GM23338 (cell line): ENCODE data around the gene ABCA1. TPM values are rescaled to one million over a fixed set of nuclear protein-coding genes. Genes with fewer than 3 reads are reported as not detected.

Experiments
- ATAC-seq: fragments of 200-7000 bp; cut with Tn5 transposase; 3 replicates; pipeline ENCODE4 v1.9.1; 2020
- DNase-seq: peaks from one replicate; pipeline ENCODE4 v3.0.0-alpha.2; 2015; ENCODE audit warnings: low spot score
- H2AFZ ChIP-seq: fragments of 200-600 bp; sonication (generic); 2 replicates; pipeline ENCODE4 v1.8.0; 2016; ENCODE audit warnings: antibody characterized with exemption, mild to moderate bottlenecking, moderate library complexity
- H3F3A ChIP-seq: fragments of 200-600 bp; sonication (generic); replicated peaks from 2 replicates; pipeline ENCODE4 v1.8.0; 2017; ENCODE audit warnings: antibody characterized with exemption, mixed run types, low read depth
- H3K27ac ChIP-seq: fragments of 200-600 bp; sonication (generic); 2 replicates; pipeline ENCODE4 v1.6.1; 2016; ENCODE audit warnings: low read depth
- H3K27me3 ChIP-seq: fragments of 200-600 bp; sonication (generic); 2 replicates; pipeline ENCODE4 v1.8.0; 2016; ENCODE audit warnings: mild to moderate bottlenecking, mixed run types, moderate library complexity; ENCODE audit not compliant: insufficient read depth
- H3K36me3 ChIP-seq: fragments of 200-600 bp; sonication (generic); 2 replicates; pipeline ENCODE4 v1.8.0; 2016; ENCODE audit warnings: mild to moderate bottlenecking; ENCODE audit not compliant: insufficient read depth
- H3K4me1 ChIP-seq: fragments of 200-600 bp; sonication (generic); 2 replicates; pipeline ENCODE4 v1.8.0; 2016; ENCODE audit warnings: mild to moderate bottlenecking, moderate library complexity; ENCODE audit not compliant: insufficient read depth
- H3K4me2 ChIP-seq: fragments of 200-600 bp; sonication (generic); 2 replicates; pipeline ENCODE4 v1.7.1; 2017; ENCODE audit warnings: mixed run types
- H3K4me3 ChIP-seq: fragments of 200-600 bp; sonication (generic); 2 replicates; pipeline ENCODE4 v1.6.1; 2016; ENCODE audit warnings: mixed run types
- H3K79me2 ChIP-seq: fragments of 200-600 bp; sonication (generic); replicated peaks from 2 replicates; pipeline ENCODE4 v1.8.0; 2017; ENCODE audit warnings: mild to moderate bottlenecking; ENCODE audit not compliant: insufficient read depth
- H3K9me2 ChIP-seq: fragments of 200-600 bp; sonication (generic); 2 replicates; pipeline ENCODE4 v1.8.0; 2017; ENCODE audit not compliant: insufficient read depth
- H4K20me1 ChIP-seq: fragments of 200-600 bp; sonication (generic); replicated peaks from 2 replicates; pipeline ENCODE4 v1.8.0; 2017; ENCODE audit warnings: mild to moderate bottlenecking; ENCODE audit not compliant: insufficient read depth
- H3K27ac Mint-ChIP-seq: 2 replicates; pipeline ENCODE4 v1.8.0; 2020; ENCODE audit warnings: inconsistent platforms, mild to moderate bottlenecking, moderate library complexity, mixed read lengths
- H3K27me3 Mint-ChIP-seq: 3 replicates; pipeline ENCODE4 v1.8.0; 2022; ENCODE audit warnings: low read depth, mild to moderate bottlenecking, moderate library complexity, mixed read lengths, inconsistent platforms; ENCODE audit not compliant: insufficient read depth, poor library complexity
- H3K36me3 Mint-ChIP-seq: 3 replicates; pipeline ENCODE4 v1.8.0; 2021; ENCODE audit warnings: low read depth, mild to moderate bottlenecking, inconsistent platforms, moderate library complexity, mixed read lengths
- H3K4me1 Mint-ChIP-seq: 3 replicates; pipeline ENCODE4 v1.8.0; 2020; ENCODE audit warnings: mild to moderate bottlenecking, inconsistent platforms, mixed read lengths
- H3K4me3 Mint-ChIP-seq: 3 replicates; pipeline ENCODE4 v1.8.0; 2021; ENCODE audit warnings: moderate library complexity, mild to moderate bottlenecking, inconsistent platforms, mixed read lengths
- H3K9me3 Mint-ChIP-seq: 3 replicates; pipeline ENCODE4 v1.8.0; 2020; ENCODE audit warnings: moderate library complexity, mild to moderate bottlenecking, inconsistent platforms, mixed read lengths
- EZH2 ChIP-seq: fragments of 200-600 bp; sonication (generic); IDR thresholded peaks from one replicate; pipeline ENCODE4 v1.8.0; 2017; ENCODE audit warnings: antibody characterized with exemption, mild to moderate bottlenecking, low read depth; ENCODE audit not compliant: unreplicated experiment
- EZH2phosphoT487 ChIP-seq: fragments of 200-600 bp; sonication (generic); IDR thresholded peaks from one replicate; pipeline ENCODE4 v1.8.1; 2018; ENCODE audit warnings: antibody characterized with exemption; ENCODE audit not compliant: unreplicated experiment
- JUNB ChIP-seq: IDR thresholded peaks from one replicate; pipeline ENCODE4 v1.6.1; 2016; ENCODE audit warnings: antibody characterized with exemption; ENCODE audit not compliant: unreplicated experiment
- NANOG ChIP-seq: IDR thresholded peaks from 2 replicates; pipeline ENCODE4 v1.6.1; 2016; ENCODE audit warnings: antibody characterized with exemption, borderline replicate concordance
- POLR2AphosphoS5 ChIP-seq: IDR thresholded peaks from 2 replicates; pipeline ENCODE4 v1.6.1; 2016; ENCODE audit warnings: antibody characterized with exemption, low read depth
- STAT1 ChIP-seq: IDR thresholded peaks from one replicate; pipeline ENCODE4 v1.6.1; 2016; ENCODE audit warnings: antibody characterized with exemption; ENCODE audit not compliant: unreplicated experiment
- ZNF331 ChIP-seq: fragments of 250-450 bp; sonication (Bioruptor Pico); IDR thresholded peaks from 2 replicates; pipeline ENCODE4 v1.5.0; 2020; ENCODE audit warnings: low read depth, mild to moderate bottlenecking, moderate library complexity
- polyA plus RNA-seq: library from polyadenylated mRNA; unstranded; fragments of >200 nt; fragmentation: Nextera tagmentation; extraction: Ambion mirVana; gene quantifications from 2 replicates; pipeline ENCODE4 v1.2.1, GENCODE V29; 2016
- total RNA-seq: library from RNA; depleted of rRNA; stranded (reverse); fragments of >200 nt; shearing (Covaris generic); gene quantifications from 2 replicates; pipeline ENCODE4 v1.2.3, GENCODE V29; 2014
- TF ChIP-seq, protein P1 (sequence below): fragments of 250-450 bp; sonication (Bioruptor Pico); IDR thresholded peaks from 2 replicates; pipeline ENCODE4 v1.5.0; 2020; ENCODE audit warnings: mild to moderate bottlenecking, moderate library complexity
- TF ChIP-seq, protein P2 (sequence below): IDR thresholded peaks from 2 replicates; pipeline ENCODE4 v1.6.1; 2016; ENCODE audit warnings: antibody characterized with exemption
- TF ChIP-seq, protein P3 (sequence below): IDR thresholded peaks from one replicate; pipeline ENCODE4 v1.6.1; 2018; ENCODE audit warnings: antibody characterized with exemption; ENCODE audit not compliant: unreplicated experiment

ABCA1 gene
- total and polyA plus RNA-seq, 2 experiments from 2014 or later, result 1.4 to 2.8 TPM

DNA sequence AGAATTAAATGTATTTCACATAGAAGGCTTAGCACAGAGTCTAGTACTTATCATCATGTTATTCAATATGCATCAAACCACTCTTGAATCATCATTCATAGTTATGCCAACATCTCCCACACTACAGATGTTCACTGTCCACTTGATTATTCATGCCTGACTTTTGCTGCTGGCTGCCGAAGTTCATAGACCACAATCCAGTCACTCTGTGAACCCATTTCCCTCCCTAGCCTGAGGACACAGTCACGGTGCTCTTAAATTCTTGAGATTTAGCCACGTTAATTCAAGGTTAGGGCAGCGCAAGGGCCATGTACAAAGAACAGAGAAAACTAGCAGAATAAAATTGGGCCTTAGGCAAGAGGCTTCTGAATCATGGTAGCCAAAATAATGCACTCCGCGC, 32.4 kb downstream of the ABCA1 start:
- peaks cover 3% of the 10 kb centered on the region for H3K27me3 Mint-ChIP-seq
- no peak overlapping the region for H2AFZ ChIP-seq

More for the DNA sequence above, 32.4 kb downstream of the ABCA1 start:
- H3K36me3 Mint-ChIP-seq, result 0 out of 3 replicates have a peak, but pooled peaks cover 3% of the 10 kb centered on the region
- H3F3A ChIP-seq, result no peaks in the 10 kb centered on the region
- no peak for ATAC-seq
- H3K27ac ChIP-seq, result no peak overlapping the region
- no peaks in the 10 kb centered on the region; the same call in 1 of the 2 replicates for H3K79me2 ChIP-seq
- H3K36me3 ChIP-seq, result no peaks in the 10 kb centered on the region
- TF ChIP-seq, protein P1, sequence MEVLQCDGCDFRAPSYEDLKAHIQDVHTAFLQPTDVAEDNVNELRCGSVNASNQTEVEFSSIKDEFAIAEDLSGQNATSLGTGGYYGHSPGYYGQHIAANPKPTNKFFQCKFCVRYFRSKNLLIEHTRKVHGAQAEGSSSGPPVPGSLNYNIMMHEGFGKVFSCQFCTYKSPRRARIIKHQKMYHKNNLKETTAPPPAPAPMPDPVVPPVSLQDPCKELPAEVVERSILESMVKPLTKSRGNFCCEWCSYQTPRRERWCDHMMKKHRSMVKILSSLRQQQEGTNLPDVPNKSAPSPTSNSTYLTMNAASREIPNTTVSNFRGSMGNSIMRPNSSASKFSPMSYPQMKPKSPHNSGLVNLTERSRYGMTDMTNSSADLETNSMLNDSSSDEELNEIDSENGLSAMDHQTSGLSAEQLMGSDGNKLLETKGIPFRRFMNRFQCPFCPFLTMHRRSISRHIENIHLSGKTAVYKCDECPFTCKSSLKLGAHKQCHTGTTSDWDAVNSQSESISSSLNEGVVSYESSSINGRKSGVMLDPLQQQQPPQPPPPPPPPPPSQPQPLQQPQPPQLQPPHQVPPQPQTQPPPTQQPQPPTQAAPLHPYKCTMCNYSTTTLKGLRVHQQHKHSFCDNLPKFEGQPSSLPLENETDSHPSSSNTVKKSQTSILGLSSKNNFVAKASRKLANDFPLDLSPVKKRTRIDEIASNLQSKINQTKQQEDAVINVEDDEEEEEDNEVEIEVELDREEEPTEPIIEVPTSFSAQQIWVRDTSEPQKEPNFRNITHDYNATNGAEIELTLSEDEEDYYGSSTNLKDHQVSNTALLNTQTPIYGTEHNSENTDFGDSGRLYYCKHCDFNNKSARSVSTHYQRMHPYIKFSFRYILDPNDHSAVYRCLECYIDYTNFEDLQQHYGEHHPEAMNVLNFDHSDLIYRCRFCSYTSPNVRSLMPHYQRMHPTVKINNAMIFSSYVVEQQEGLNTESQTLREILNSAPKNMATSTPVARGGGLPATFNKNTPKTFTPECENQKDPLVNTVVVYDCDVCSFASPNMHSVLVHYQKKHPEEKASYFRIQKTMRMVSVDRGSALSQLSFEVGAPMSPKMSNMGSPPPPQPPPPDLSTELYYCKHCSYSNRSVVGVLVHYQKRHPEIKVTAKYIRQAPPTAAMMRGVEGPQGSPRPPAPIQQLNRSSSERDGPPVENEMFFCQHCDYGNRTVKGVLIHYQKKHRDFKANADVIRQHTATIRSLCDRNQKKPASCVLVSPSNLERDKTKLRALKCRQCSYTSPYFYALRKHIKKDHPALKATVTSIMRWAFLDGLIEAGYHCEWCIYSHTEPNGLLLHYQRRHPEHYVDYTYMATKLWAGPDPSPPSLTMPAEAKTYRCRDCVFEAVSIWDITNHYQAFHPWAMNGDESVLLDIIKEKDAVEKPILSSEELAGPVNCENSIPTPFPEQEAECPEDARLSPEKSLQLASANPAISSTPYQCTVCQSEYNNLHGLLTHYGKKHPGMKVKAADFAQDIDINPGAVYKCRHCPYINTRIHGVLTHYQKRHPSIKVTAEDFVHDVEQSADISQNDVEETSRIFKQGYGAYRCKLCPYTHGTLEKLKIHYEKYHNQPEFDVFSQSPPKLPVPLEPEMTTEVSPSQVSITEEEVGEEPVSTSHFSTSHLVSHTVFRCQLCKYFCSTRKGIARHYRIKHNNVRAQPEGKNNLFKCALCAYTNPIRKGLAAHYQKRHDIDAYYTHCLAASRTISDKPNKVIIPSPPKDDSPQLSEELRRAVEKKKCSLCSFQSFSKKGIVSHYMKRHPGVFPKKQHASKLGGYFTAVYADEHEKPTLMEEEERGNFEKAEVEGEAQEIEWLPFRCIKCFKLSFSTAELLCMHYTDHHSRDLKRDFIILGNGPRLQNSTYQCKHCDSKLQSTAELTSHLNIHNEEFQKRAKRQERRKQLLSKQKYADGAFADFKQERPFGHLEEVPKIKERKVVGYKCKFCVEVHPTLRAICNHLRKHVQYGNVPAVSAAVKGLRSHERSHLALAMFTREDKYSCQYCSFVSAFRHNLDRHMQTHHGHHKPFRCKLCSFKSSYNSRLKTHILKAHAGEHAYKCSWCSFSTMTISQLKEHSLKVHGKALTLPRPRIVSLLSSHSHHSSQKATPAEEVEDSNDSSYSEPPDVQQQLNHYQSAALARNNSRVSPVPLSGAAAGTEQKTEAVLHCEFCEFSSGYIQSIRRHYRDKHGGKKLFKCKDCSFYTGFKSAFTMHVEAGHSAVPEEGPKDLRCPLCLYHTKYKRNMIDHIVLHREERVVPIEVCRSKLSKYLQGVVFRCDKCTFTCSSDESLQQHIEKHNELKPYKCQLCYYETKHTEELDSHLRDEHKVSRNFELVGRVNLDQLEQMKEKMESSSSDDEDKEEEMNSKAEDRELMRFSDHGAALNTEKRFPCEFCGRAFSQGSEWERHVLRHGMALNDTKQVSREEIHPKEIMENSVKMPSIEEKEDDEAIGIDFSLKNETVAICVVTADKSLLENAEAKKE (CRISPR knock-in tag), result no peak
- TF ChIP-seq, protein P2, sequence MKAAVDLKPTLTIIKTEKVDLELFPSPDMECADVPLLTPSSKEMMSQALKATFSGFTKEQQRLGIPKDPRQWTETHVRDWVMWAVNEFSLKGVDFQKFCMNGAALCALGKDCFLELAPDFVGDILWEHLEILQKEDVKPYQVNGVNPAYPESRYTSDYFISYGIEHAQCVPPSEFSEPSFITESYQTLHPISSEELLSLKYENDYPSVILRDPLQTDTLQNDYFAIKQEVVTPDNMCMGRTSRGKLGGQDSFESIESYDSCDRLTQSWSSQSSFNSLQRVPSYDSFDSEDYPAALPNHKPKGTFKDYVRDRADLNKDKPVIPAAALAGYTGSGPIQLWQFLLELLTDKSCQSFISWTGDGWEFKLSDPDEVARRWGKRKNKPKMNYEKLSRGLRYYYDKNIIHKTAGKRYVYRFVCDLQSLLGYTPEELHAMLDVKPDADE, result no peak
- TF ChIP-seq NANOG (no peak), EZH2 (no peak), POLR2AphosphoS5 (no peak), JUNB (no peak), ZNF331 (CRISPR knock-in tag) (no peak), EZH2phosphoT487 (no peak), STAT1 (no peak)
- TF ChIP-seq, protein P3, sequence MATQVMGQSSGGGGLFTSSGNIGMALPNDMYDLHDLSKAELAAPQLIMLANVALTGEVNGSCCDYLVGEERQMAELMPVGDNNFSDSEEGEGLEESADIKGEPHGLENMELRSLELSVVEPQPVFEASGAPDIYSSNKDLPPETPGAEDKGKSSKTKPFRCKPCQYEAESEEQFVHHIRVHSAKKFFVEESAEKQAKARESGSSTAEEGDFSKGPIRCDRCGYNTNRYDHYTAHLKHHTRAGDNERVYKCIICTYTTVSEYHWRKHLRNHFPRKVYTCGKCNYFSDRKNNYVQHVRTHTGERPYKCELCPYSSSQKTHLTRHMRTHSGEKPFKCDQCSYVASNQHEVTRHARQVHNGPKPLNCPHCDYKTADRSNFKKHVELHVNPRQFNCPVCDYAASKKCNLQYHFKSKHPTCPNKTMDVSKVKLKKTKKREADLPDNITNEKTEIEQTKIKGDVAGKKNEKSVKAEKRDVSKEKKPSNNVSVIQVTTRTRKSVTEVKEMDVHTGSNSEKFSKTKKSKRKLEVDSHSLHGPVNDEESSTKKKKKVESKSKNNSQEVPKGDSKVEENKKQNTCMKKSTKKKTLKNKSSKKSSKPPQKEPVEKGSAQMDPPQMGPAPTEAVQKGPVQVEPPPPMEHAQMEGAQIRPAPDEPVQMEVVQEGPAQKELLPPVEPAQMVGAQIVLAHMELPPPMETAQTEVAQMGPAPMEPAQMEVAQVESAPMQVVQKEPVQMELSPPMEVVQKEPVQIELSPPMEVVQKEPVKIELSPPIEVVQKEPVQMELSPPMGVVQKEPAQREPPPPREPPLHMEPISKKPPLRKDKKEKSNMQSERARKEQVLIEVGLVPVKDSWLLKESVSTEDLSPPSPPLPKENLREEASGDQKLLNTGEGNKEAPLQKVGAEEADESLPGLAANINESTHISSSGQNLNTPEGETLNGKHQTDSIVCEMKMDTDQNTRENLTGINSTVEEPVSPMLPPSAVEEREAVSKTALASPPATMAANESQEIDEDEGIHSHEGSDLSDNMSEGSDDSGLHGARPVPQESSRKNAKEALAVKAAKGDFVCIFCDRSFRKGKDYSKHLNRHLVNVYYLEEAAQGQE, result no peak
- H3K4me1 ChIP-seq, result peaks cover 5% of the 10 kb centered on the region; the same call in 1 of the 2 replicates
- H3K4me1 Mint-ChIP-seq, result peaks cover 14% of the 10 kb centered on the region
- no peaks in the 10 kb centered on the region for H3K9me3 Mint-ChIP-seq
- H3K27ac Mint-ChIP-seq, result no peak overlapping the region; the same call in 1 of the 2 replicates
- DNase-seq, result no peak
- no peaks in the 10 kb centered on the region for H4K20me1 ChIP-seq
- H3K9me2 ChIP-seq, result no peaks in the 10 kb centered on the region
- no peak overlapping the region for H3K4me2 ChIP-seq
- H3K27me3 ChIP-seq, result no peaks in the 10 kb centered on the region
- no peak overlapping the region for H3K4me3 Mint-ChIP-seq
- no peak overlapping the region for H3K4me3 ChIP-seq
